IPS-20b (cell line): ENCODE measurements around the gene ATOX1.

Experiments used
- H3K27ac ChIP-seq: one replicate; pipeline ENCODE4 v1.5.1; 2013; ENCODE audit warnings: low read length
- H3K27me3 ChIP-seq: 2 replicates; pipeline ENCODE4 v1.6.1; 2013; ENCODE audit warnings: mild to moderate bottlenecking, low read length, inconsistent platforms; ENCODE audit not compliant: insufficient read depth
- H3K36me3 ChIP-seq: 2 replicates; pipeline ENCODE4 v1.6.1; 2013; ENCODE audit warnings: low read depth, mild to moderate bottlenecking, inconsistent platforms, low read length, moderate library complexity; ENCODE audit not compliant: insufficient read depth
- H3K4me1 ChIP-seq: 2 replicates; pipeline ENCODE4 v1.6.1; 2013; ENCODE audit warnings: mild to moderate bottlenecking, control low read depth, inconsistent platforms, low read length, moderate library complexity; ENCODE audit not compliant: insufficient read depth
- H3K4me3 ChIP-seq: 2 replicates; pipeline ENCODE4 v1.5.1; 2013; ENCODE audit warnings: mild to moderate bottlenecking, low read length, inconsistent platforms
- H3K9ac ChIP-seq: 2 replicates; pipeline ENCODE4 v1.6.1; 2013; ENCODE audit warnings: low read depth, mild to moderate bottlenecking, inconsistent platforms, low read length, moderate library complexity
- H3K9me3 ChIP-seq: 2 replicates; pipeline ENCODE4 v1.6.1; 2013; ENCODE audit warnings: mild to moderate bottlenecking, low read depth, low read length, inconsistent platforms; ENCODE audit not compliant: insufficient read depth

The ATOX1 gene

GRCh38 chr5:151764801-151765200 lies 6.4 kb upstream of the ATOX1 start:
- Histone ChIP-seq H3K36me3 (no peaks in the 10 kb centered on the region), H3K4me1 (peaks cover under 1% of the 10 kb centered on the region; the same call in 1 of the 2 replicates), H3K27me3 (no peaks in the 10 kb centered on the region), H3K27ac (no peak overlapping the region), H3K4me3 (no peak overlapping the region), H3K9me3 (no peaks in the 10 kb centered on the region), H3K9ac (no peak overlapping the region)

DNA sequence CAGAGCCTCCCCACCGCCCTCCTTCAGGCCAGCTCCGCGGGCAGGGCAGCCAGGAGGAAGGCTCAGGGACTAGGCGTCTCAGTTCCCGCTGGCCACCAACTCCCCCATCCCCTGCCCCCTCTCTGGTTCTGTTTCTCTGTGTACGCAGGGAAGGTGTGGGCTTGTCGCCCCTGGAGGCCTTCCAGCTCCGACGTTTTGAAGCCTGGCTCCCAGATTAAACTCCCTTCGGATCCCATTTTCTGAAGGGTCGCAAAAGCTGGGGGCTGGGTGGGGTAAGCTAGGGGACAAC lies 346 bp downstream of the ATOX1 start:
- Histone ChIP-seq H3K9me3 (no peaks in the 10 kb centered on the region), H3K27ac (peak overlapping the region; percentile 22), H3K36me3 (no peaks in the 10 kb centered on the region), H3K9ac (peak overlapping the region; percentile 81; the same call in 1 of the 2 replicates), H3K4me1 (peaks cover 18% of the 10 kb centered on the region), H3K4me3 (peak overlapping the region; percentile 87), H3K27me3 (no peaks in the 10 kb centered on the region)

GRCh38 chr5:151757233-151758140 lies 944 bp downstream of the ATOX1 start:
- Histone ChIP-seq H3K36me3 (no peaks in the 10 kb centered on the region), H3K9me3 (no peaks in the 10 kb centered on the region), H3K4me3 (peak overlapping the region; percentile 87), H3K4me1 (peaks cover 18% of the 10 kb centered on the region), H3K27ac (no peak overlapping the region), H3K9ac (peak overlapping the region; percentile 81; the same call in 1 of the 2 replicates), H3K27me3 (no peaks in the 10 kb centered on the region)

DNA sequence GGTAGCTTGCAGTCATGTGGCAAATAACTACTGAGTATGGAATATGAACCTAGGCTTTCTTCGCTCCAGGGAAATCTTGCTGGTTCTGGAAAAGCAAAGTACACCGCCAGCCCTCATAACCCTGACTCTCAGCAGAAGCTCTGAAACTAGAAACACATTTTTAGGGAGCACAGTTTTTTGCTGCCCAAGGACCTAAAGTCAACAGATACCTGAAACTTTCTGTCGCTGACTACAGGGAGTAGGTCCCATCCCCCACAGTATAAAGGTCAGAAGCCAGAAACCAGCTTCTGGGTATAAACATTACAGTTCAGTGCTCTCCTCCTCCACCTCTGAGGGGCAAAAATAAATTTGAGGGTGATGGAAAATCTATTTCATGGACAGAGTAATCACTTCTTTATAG lies 3.0 kb downstream of the ATOX1 start:
- Histone ChIP-seq H3K9me3 (no peaks in the 10 kb centered on the region), H3K27ac (no peak overlapping the region), H3K36me3 (peaks cover 6% of the 10 kb centered on the region; the same call in 1 of the 2 replicates), H3K4me3 (no peak overlapping the region), H3K4me1 (peaks cover 18% of the 10 kb centered on the region), H3K27me3 (no peaks in the 10 kb centered on the region), H3K9ac (no peak overlapping the region)

DNA sequence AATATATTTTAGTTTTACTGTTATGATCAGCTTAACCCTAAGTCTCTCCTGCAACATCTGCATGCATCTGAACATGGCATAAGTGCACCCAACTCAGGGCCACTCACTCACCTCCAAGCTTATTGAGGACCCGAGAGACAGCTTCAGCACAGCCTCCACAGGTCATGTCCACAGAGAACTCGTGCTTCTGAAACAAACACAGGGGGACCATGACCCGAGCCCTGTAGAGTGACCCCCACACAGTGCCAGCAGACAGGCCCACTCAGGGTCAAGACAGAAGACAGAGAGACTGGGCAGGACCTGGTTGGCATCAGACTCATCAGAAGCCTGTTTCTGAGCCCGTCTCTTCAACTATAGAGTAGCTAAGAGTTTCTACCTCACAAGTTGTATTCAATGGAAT lies 6.8 kb downstream of the ATOX1 start:
- H3K27ac ChIP-seq: no peak overlapping the region
- no peaks in the 10 kb centered on the region for H3K27me3 ChIP-seq

DNA sequence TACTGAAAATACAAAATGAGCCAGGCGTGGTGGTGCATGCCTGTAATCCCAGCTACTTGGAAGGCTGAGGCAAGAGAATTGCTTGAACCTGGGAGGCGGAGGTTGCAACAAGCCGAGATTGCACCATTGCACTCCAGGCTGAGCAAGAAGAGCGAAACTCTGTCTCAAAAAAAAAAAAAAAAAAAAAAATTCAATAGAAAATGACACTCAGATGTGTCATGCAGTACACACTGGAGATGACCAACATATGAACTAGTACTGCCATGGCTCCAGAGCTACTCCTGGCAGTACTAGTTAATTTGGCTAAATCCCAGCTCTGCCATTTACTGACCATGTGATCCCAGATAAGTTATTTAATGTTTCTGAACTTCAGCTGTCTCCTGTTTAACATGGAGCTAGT lies 7.3 kb downstream of the ATOX1 start:
- no peak overlapping the region for H3K9ac ChIP-seq
- no peaks in the 10 kb centered on the region for H3K27me3 ChIP-seq
- no peak overlapping the region for H3K27ac ChIP-seq
- H3K4me3 ChIP-seq: no peak overlapping the region
- peaks cover 8% of the 10 kb centered on the region for H3K36me3 ChIP-seq
- peaks cover 8% of the 10 kb centered on the region; the same call in 1 of the 2 replicates for H3K4me1 ChIP-seq
- H3K9me3 ChIP-seq: no peaks in the 10 kb centered on the region

More for the DNA sequence above, 6.8 kb downstream of the ATOX1 start:
- Histone ChIP-seq H3K4me1 (peaks cover 8% of the 10 kb centered on the region; the same call in 1 of the 2 replicates), H3K9me3 (no peaks in the 10 kb centered on the region), H3K9ac (no peak overlapping the region), H3K4me3 (no peak overlapping the region), H3K36me3 (peaks cover 6% of the 10 kb centered on the region; the same call in 1 of the 2 replicates)

GRCh38 chr5:151750121-151750520 lies 8.3 kb downstream of the ATOX1 start:
- H3K36me3 ChIP-seq: peaks cover 18% of the 10 kb centered on the region
- H3K27me3 ChIP-seq: no peaks in the 10 kb centered on the region
- no peak overlapping the region for H3K4me3 ChIP-seq
- H3K4me1 ChIP-seq: peaks cover 2% of the 10 kb centered on the region; the same call in 1 of the 2 replicates
- H3K27ac ChIP-seq: no peak overlapping the region
- H3K9me3 ChIP-seq: no peaks in the 10 kb centered on the region
- no peak overlapping the region for H3K9ac ChIP-seq

DNA sequence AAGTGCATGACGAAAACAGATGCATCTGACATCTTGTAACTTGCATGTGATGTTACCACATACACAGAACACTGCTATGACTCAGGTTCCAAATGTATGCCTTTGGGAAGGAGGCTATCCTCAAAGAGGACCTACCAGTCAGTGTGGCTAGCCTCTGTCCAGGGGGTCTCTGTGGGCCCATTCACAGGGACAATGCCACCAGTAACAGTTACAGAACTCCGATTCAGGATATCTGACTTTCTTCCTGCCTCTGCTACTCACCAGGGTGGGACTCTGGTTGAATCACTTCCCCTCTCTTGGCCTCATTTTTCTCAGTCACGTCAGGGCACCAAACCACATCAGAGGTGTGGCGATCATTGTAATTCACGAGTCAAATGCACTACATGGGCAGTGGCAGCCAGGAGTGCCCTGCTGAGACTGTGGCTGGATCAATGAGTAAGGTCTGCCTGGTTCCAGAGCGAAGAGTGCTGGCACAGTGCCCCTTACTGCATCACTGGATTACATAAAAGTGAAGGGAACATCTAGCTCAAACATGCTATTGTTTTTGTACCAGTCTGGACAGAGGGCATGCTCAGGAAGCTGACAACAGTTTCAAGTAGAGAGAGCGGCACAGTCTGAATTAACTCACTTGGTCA lies 13.2 kb downstream of the ATOX1 start:
- Histone ChIP-seq H3K9ac (no peak overlapping the region), H3K36me3 (peaks cover 25% of the 10 kb centered on the region), H3K27me3 (no peaks in the 10 kb centered on the region), H3K27ac (no peak overlapping the region), H3K4me3 (no peak overlapping the region), H3K9me3 (no peaks in the 10 kb centered on the region), H3K4me1 (peaks cover 7% of the 10 kb centered on the region; the same call in 1 of the 2 replicates)

DNA sequence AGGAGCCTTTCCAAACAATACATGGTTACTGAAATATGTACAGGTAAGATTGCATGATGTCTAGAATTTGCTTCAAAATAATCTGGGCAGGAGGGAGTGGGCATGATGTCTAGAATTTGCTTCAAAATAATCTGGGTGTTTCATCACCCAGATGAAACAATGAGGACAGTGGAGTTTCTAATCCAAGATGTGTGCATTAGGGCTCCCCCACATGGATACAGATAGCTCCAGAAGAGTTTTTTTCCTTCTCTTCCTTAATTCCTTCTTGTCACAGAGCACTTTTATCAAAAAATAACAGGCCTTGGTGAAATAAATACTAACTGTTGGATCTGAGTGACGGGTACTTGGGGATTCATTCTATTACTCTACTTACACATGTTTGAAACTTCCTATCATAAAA lies 14.9 kb downstream of the ATOX1 start:
- H3K4me1 ChIP-seq: peaks cover 16% of the 10 kb centered on the region
- no peak overlapping the region for H3K4me3 ChIP-seq
- H3K27me3 ChIP-seq: no peaks in the 10 kb centered on the region
- no peak overlapping the region for H3K27ac ChIP-seq
- peaks cover 25% of the 10 kb centered on the region for H3K36me3 ChIP-seq
- H3K9me3 ChIP-seq: no peaks in the 10 kb centered on the region
- no peak overlapping the region for H3K9ac ChIP-seq

GRCh38 chr5:151742870-151743294 lies 15.5 kb downstream of the ATOX1 start:
- Histone ChIP-seq H3K9me3 (no peaks in the 10 kb centered on the region), H3K36me3 (peaks cover 25% of the 10 kb centered on the region), H3K4me3 (no peak overlapping the region), H3K4me1 (peaks cover 16% of the 10 kb centered on the region), H3K27me3 (no peaks in the 10 kb centered on the region), H3K27ac (no peak overlapping the region), H3K9ac (no peak overlapping the region)

- no peak overlapping the region for H3K9ac ChIP-seq
- H3K4me3 ChIP-seq: no peak overlapping the region
These were observed 16.6 kb downstream of the ATOX1 start for GRCh38 chr5:151741678-151742423.

More at GRCh38 chr5:151741678-151742423, 16.6 kb downstream of the ATOX1 start:
- Histone ChIP-seq H3K36me3 (peaks cover 25% of the 10 kb centered on the region), H3K27ac (no peak overlapping the region), H3K4me1 (peaks cover 16% of the 10 kb centered on the region), H3K9me3 (no peaks in the 10 kb centered on the region), H3K27me3 (no peaks in the 10 kb centered on the region)
